SK-N-DZ (cell line): ENCODE results near the gene ULBP3.
"Not testable (repeated sequence)": the region's sequence is repeated elsewhere in the genome, so short reads cannot be mapped to it uniquely, and the experiment has no call there.

Experiments used
- DNase-seq: peaks from one replicate; pipeline ENCODE4 v3.0.0-alpha.2; 2015; ENCODE audit warnings: low spot score

The ULBP3 gene

GRCh38 chr6:150076196-150076893 is 7.4 kb upstream of the ULBP3 start:
- no peak for DNase-seq

GRCh38 chr6:150075034-150075421 is 6.1 kb upstream of the ULBP3 start:
- DNase-seq, result no peak

GRCh38 chr6:150074396-150075033 is 5.6 kb upstream of the ULBP3 start:
- not testable (repeated sequence) for DNase-seq

GRCh38 chr6:150072201-150072600 is 3.3 kb upstream of the ULBP3 start:
- DNase-seq, result no peak

GRCh38 chr6:150070236-150070818 is 1.4 kb upstream of the ULBP3 start:
- DNase-seq, result no peak

- DNase-seq, result peak; percentile 29
Measured at GRCh38 chr6:150069706-150070105, 785 bp upstream of the ULBP3 start.

- DNase-seq, result no peak
Measured at GRCh38 chr6:150068151-150068550, 770 bp downstream of the ULBP3 start.

GRCh38 chr6:150065083-150065482 is 3.8 kb downstream of the ULBP3 start:
- no peak for DNase-seq

GRCh38 chr6:150063640-150064039 is 5.3 kb downstream of the ULBP3 start:
- DNase-seq, result no peak

GRCh38 chr6:150059973-150060372 is 8.9 kb downstream of the ULBP3 start:
- not testable (repeated sequence) for DNase-seq

GRCh38 chr6:150058986-150059385 is 9.9 kb downstream of the ULBP3 start:
- no peak for DNase-seq

GRCh38 chr6:150058231-150058792 is 10.6 kb downstream of the ULBP3 start:
- DNase-seq, result no peak

- DNase-seq, result no peak
Measured at GRCh38 chr6:150057501-150057951, 11.4 kb downstream of the ULBP3 start.

- DNase-seq, result no peak
Measured at GRCh38 chr6:150056916-150057315, 12.0 kb downstream of the ULBP3 start.

GRCh38 chr6:150056156-150056555 is 12.8 kb downstream of the ULBP3 start:
- no peak for DNase-seq

- no peak for DNase-seq
Measured at GRCh38 chr6:150055131-150055530, 13.8 kb downstream of the ULBP3 start.

- no peak for DNase-seq
Measured at GRCh38 chr6:150053450-150053849, 15.5 kb downstream of the ULBP3 start.

GRCh38 chr6:150050846-150051245 is 18.1 kb downstream of the ULBP3 start:
- no peak for DNase-seq

- DNase-seq, result no peak
Measured at GRCh38 chr6:150048099-150048498, 20.8 kb downstream of the ULBP3 start.

- no peak for DNase-seq
Measured at GRCh38 chr6:150046943-150047342, 22.0 kb downstream of the ULBP3 start.

GRCh38 chr6:150044621-150045145 is 24.2 kb downstream of the ULBP3 start:
- DNase-seq, result no peak
